ENCODE results near the gene CLIC3. TPM values are rescaled to one million over a fixed set of nuclear protein-coding genes. Genes with fewer than 3 reads are reported as not detected.

Gene CLIC3
- total and polyA plus RNA-seq, 5 donors from 2014 or later: 0.38 to 4.5 (median 2.2) TPM

DNA sequence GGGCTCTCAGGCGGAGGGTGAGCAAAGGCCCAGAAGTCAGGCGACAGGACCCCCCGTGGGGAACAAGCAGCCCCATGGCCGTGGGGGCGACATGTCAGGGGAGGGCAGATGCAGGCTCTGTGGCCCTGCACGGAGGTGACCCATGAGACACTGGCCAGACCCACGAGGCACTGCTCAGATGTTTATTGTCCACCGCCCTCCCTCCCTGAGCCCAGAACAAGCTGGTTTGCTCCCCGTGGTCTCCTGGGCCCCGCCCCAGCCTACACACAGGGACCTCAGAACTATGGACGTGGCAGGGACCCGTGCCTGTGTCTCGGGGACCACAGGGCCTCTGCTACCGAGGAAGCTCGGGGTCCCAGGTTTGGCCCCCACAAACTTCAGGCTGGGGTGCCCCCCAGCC is 33.6 kb upstream of the CLIC3 start:
- Histone ChIP-seq H3K4me1 (ENCODE audit: control insufficient read depth, insufficient read depth, low read length, poor library complexity, severe bottlenecking) (peaks cover 82% of the 10 kb centered on the region), H3K4me3 (ENCODE audit: low read depth, low read length) (peak overlapping the region; percentile 72), H3K9me3 (ENCODE audit: control insufficient read depth in 2 of 2, low read length in 2 of 2) (no peaks in the 10 kb centered on the region), H3K36me3 (ENCODE audit: control insufficient read depth, insufficient read depth, low read length) (no peaks in the 10 kb centered on the region), H3K27me3 (ENCODE audit: control insufficient read depth, insufficient read depth, low read length) (no peaks in the 10 kb centered on the region), H3K27ac (ENCODE audit: insufficient read depth, low read length, poor library complexity, severe bottlenecking) (peak overlapping the region; percentile 74)
- Mint-ChIP-seq H3K4me1 (peaks cover 0 to 58% (median 24%) of the 10 kb centered on the region in 4 donors), H3K9me3 (no peaks in the 10 kb centered on the region), H3K27ac (peak overlapping the region in 2 of 3 donors; percentile 68 to 76), H3K36me3 (no peaks in the 10 kb centered on the region), H3K4me3 (peak overlapping the region; percentile 88 to 97 (median 92)), H3K27me3 (no peaks in the 10 kb centered on the region)
- ATAC-seq (ENCODE audit: low read depth in 2 of 2) (no peak), DNase-seq (peak in 1 of 3 donors; percentile 32)

DNA sequence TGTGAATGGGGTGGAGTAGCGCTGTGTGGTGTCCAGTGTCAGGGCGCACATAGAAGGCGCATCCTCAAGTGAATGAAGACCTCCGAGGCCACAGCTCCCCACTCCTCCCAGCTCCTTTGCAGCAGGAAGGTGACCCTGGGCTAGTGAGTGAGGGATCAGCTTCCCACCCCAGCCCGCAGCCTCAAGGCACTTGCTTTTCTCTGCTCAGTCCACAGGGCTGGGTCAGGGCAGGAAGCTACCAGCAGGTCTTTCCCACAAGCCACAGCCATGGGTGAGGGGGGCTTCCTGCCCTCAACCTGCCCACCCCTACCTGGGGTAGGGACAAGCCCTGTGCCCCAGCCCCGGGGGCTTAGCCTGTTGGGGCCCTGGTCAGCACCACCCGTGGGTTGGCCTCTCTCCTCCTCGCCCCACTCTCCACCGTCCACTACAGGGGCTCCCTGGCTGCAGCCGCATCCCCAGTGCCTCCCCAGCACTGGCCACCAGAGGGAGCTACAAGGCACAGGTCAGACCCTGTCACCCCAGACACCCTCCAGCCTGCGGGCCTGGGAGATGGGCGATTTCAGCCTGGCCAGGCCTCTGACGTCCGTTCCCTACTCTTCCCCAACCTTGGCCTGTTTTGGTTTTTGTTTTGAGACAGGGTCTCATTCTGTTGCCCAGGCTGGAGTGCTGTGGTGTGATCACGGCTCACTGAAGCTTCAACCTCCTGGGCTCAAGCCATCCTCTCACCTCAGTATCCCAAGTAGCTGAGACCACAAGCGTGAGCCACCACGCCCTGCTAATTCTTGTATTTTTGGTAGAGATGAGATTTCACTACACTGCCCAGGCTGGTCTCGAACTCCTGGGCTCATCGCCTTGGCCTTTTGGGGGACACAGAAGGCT is 32.9 kb upstream of the CLIC3 start:
- Mint-ChIP-seq H3K27me3 (no peaks in the 10 kb centered on the region), H3K9me3 (no peaks in the 10 kb centered on the region), H3K4me3 (peak overlapping the region; percentile 88 to 97 (median 92)), H3K36me3 (no peaks in the 10 kb centered on the region), H3K4me1 (peaks cover 0 to 53% (median 20%) of the 10 kb centered on the region in 4 donors), H3K27ac (peak overlapping the region in 2 of 3 donors; percentile 68 to 76)
- DNase-seq (peak; percentile 60 to 71 (median 62)), ATAC-seq (ENCODE audit: low read depth in 2 of 2) (peak; percentile 14 to 18)
- Histone ChIP-seq H3K4me3 (ENCODE audit: low read depth, low read length) (peak overlapping the region; percentile 72), H3K4me1 (ENCODE audit: control insufficient read depth, insufficient read depth, low read length, poor library complexity, severe bottlenecking) (peaks cover 74% of the 10 kb centered on the region), H3K27ac (ENCODE audit: insufficient read depth, low read length, poor library complexity, severe bottlenecking) (peak overlapping the region; percentile 74), H3K27me3 (ENCODE audit: control insufficient read depth, insufficient read depth, low read length) (no peaks in the 10 kb centered on the region), H3K9me3 (ENCODE audit: control insufficient read depth in 2 of 2, low read length in 2 of 2) (no peaks in the 10 kb centered on the region), H3K36me3 (ENCODE audit: control insufficient read depth, insufficient read depth, low read length) (no peaks in the 10 kb centered on the region)

DNA sequence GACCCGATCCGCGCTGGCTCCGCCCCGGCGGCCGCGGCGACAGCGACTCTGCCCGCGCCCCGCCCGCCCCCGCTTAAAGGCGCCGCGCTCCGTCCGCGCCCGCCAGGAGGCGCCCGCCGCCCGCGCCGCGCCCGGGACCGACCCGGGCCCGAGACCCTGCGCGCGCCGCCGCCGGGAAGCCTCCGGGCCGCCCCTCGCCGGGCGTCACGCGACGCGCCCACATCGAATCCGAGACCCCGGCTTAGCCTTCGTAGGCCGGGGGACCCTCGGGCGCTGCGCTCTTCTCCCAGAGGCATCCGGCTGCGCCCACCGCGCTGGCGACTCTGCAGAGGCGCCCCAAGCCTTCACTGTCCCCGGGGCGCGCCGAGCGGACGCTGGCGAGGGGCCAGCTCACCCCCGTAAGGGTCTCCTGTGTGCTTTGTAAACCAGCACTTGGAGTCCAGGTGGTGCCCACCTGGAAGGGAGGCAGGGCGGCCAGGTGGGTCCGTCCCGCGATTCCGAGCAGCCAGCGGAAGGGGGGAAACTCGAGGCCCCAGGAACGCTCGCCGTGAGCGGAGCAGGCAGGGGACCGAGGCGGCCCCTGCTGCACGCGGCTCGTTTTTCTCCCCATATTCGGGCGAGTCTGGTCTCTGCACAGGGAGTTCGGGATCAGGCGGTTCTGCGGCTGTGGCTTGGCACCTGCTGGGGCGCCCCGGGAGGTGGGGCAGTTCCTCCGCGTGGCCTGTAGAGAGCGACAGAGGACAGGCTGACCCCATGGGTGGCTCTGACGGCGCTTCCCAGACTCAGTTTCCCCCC is 32.1 kb upstream of the CLIC3 start:
- ATAC-seq (ENCODE audit: low read depth in 2 of 2) (peak; percentile 64 to 70), DNase-seq (peak; percentile 63 to 75 (median 70))
- Mint-ChIP-seq H3K4me1 (peaks cover 0 to 49% (median 18%) of the 10 kb centered on the region in 4 donors), H3K27me3 (no peaks in the 10 kb centered on the region), H3K27ac (peak overlapping the region in 1 of 3 donors; percentile 25), H3K4me3 (peak overlapping the region; percentile 88 to 97 (median 92)), H3K9me3 (no peaks in the 10 kb centered on the region), H3K36me3 (no peaks in the 10 kb centered on the region)
- H3K9me3 ChIP-seq (ENCODE audit: control insufficient read depth in 2 of 2, low read length in 2 of 2): no peaks in the 10 kb centered on the region
- peak overlapping the region; percentile 74 for H3K27ac ChIP-seq (ENCODE audit: insufficient read depth, low read length, poor library complexity, severe bottlenecking)
- no peaks in the 10 kb centered on the region for H3K27me3 ChIP-seq (ENCODE audit: control insufficient read depth, insufficient read depth, low read length)
- H3K4me3 ChIP-seq (ENCODE audit: low read depth, low read length): peak overlapping the region; percentile 72
- H3K4me1 ChIP-seq (ENCODE audit: control insufficient read depth, insufficient read depth, low read length, poor library complexity, severe bottlenecking): peaks cover 69% of the 10 kb centered on the region
- no peaks in the 10 kb centered on the region for H3K36me3 ChIP-seq (ENCODE audit: control insufficient read depth, insufficient read depth, low read length)

DNA sequence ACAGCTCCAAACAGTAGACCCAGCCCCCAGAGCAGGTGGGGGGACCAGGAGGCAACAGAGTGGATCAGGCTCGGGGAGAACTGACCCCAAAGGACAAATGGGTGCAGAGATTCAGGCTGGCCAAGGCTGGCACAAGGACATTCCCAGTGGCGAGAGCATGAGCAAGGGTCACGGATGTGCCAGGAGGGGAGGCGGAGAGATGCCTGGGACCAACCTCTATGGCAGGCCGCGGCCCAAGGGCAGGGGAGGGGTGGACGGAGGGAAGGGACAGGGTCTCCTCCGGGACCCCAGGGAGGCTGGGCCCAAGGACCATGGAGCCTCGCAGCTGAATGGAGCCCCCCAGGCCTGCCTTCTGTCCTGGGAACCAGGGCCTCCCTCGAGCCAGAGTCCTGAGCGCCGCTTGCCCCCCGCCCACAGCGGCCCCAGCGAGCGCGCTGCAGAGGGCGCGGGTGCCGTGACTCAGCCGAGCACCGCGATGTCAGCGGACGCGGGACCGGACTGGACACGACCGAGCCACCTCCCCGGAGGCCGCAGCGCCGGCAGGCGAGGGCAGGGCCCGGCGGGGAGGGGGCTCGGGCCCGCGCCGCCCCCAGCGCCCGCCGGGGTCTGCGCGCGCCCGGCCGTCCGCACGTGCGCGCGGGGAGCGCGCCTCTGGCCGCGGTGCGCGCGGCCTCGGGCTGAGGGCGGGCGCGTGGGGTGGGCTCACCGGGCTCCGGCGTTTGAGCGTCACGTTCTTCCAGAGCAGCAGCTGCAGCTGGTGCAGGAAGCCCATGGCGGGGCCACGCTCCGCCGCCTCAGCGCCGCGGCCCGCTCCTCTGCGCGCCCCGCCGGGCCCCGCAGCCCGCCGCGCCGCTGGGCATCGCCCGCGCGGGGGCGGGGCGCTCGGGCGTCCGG is 31.2 kb upstream of the CLIC3 start, which contains the start of gene ABCA2:
Gene ABCA2, minus strand, starts transcription at position 869 of the 894 bp plus-strand sequence. Its CDS starts 97 bp downstream, at position 772.
- Mint-ChIP-seq H3K9me3 (no peaks in the 10 kb centered on the region), H3K27me3 (no peaks in the 10 kb centered on the region), H3K27ac (peak within 1 kb of the TSS; percentile 69 to 95 (median 79)), H3K36me3 (no peaks in the 10 kb centered on the region), H3K4me3 (peak within 1 kb of the TSS; percentile 88 to 97 (median 92)), H3K4me1 (peaks cover 0 to 43% (median 13%) of the 10 kb centered on the region in 4 donors)
- H3K27me3 ChIP-seq (ENCODE audit: control insufficient read depth, insufficient read depth, low read length): no peaks in the 10 kb centered on the region
- H3K9me3 ChIP-seq (ENCODE audit: control insufficient read depth in 2 of 2, low read length in 2 of 2): no peaks in the 10 kb centered on the region
- no peak for ATAC-seq (ENCODE audit: low read depth in 2 of 2)
- H3K27ac ChIP-seq (ENCODE audit: insufficient read depth, low read length, poor library complexity, severe bottlenecking): peak within 1 kb of the TSS; percentile 74
- H3K36me3 ChIP-seq (ENCODE audit: control insufficient read depth, insufficient read depth, low read length): no peaks in the 10 kb centered on the region
- peak within 1 kb of the TSS; percentile 72 for H3K4me3 ChIP-seq (ENCODE audit: low read depth, low read length)
- peaks cover 61% of the 10 kb centered on the region for H3K4me1 ChIP-seq (ENCODE audit: control insufficient read depth, insufficient read depth, low read length, poor library complexity, severe bottlenecking)
- DNase-seq: no peak

DNA sequence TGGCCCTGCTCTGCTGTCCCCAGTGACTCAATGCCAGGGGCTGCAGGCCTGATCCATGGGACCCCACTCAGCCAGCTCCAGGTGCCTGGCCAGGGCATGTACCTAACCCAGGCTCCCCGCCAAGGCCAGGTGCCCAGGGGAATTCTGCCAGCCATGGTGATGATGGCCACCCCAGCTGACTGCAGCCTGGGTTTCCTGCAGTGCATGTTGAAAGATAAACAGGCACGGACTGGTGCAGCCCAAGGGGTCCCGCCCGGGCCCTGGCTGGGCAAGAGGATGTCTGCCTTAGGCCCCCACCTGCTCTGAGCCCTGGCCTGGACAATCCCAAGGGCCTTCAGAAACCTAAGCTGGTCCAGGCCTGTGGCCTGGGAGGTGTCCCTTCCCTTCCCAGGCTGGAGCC is 30.5 kb upstream of the CLIC3 start:
- ATAC-seq (ENCODE audit: low read depth in 2 of 2): no peak
- Histone ChIP-seq H3K36me3 (ENCODE audit: control insufficient read depth, insufficient read depth, low read length) (no peaks in the 10 kb centered on the region), H3K4me3 (ENCODE audit: low read depth, low read length) (no peak overlapping the region), H3K4me1 (ENCODE audit: control insufficient read depth, insufficient read depth, low read length, poor library complexity, severe bottlenecking) (peaks cover 53% of the 10 kb centered on the region), H3K9me3 (ENCODE audit: control insufficient read depth in 2 of 2, low read length in 2 of 2) (no peaks in the 10 kb centered on the region), H3K27me3 (ENCODE audit: control insufficient read depth, insufficient read depth, low read length) (no peaks in the 10 kb centered on the region), H3K27ac (ENCODE audit: insufficient read depth, low read length, poor library complexity, severe bottlenecking) (no peak overlapping the region)
- H3K27ac Mint-ChIP-seq: peak overlapping the region in 2 of 3 donors; percentile 69 to 79
- H3K27me3 Mint-ChIP-seq: no peaks in the 10 kb centered on the region
- H3K4me3 Mint-ChIP-seq: peak overlapping the region; percentile 70 to 89 (median 87)
- H3K4me1 Mint-ChIP-seq: peaks cover 0 to 39% (median 12%) of the 10 kb centered on the region in 4 donors
- H3K9me3 Mint-ChIP-seq: no peaks in the 10 kb centered on the region
- no peak for DNase-seq
- H3K36me3 Mint-ChIP-seq: no peaks in the 10 kb centered on the region

DNA sequence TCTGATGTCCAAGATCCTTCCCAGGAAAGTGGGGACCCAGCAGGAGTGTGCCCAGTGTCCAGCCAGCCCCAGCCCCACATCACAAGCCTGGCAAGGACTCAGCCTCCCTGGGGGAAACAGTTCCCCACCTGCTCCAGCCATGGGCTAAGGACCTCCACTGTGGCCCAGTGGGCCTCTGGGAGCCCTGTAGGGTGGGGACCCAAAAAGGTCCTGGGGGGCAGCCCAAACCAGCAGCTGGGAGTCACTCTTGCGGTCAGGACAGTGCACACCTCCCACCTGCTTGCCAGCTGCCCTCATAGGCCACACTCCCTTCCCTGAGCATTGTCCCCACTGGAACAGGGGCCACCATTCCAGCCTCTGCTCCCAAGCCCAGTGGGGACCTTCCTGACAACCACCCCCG is 30.0 kb upstream of the CLIC3 start:
- H3K27me3 Mint-ChIP-seq: no peaks in the 10 kb centered on the region
- Histone ChIP-seq H3K27ac (ENCODE audit: insufficient read depth, low read length, poor library complexity, severe bottlenecking) (no peak overlapping the region), H3K27me3 (ENCODE audit: control insufficient read depth, insufficient read depth, low read length) (no peaks in the 10 kb centered on the region), H3K4me3 (ENCODE audit: low read depth, low read length) (no peak overlapping the region), H3K9me3 (ENCODE audit: control insufficient read depth in 2 of 2, low read length in 2 of 2) (no peaks in the 10 kb centered on the region), H3K36me3 (ENCODE audit: control insufficient read depth, insufficient read depth, low read length) (no peaks in the 10 kb centered on the region), H3K4me1 (ENCODE audit: control insufficient read depth, insufficient read depth, low read length, poor library complexity, severe bottlenecking) (peaks cover 49% of the 10 kb centered on the region)
- peak overlapping the region in 3 of 4 donors; percentile 57 to 89 (median 85) for H3K4me3 Mint-ChIP-seq
- DNase-seq (no peak), ATAC-seq (ENCODE audit: low read depth in 2 of 2) (no peak)
- no peaks in the 10 kb centered on the region for H3K36me3 Mint-ChIP-seq
- H3K27ac Mint-ChIP-seq: no peak overlapping the region
- peaks cover 0 to 36% (median 10%) of the 10 kb centered on the region in 4 donors for H3K4me1 Mint-ChIP-seq
- no peaks in the 10 kb centered on the region for H3K9me3 Mint-ChIP-seq

DNA sequence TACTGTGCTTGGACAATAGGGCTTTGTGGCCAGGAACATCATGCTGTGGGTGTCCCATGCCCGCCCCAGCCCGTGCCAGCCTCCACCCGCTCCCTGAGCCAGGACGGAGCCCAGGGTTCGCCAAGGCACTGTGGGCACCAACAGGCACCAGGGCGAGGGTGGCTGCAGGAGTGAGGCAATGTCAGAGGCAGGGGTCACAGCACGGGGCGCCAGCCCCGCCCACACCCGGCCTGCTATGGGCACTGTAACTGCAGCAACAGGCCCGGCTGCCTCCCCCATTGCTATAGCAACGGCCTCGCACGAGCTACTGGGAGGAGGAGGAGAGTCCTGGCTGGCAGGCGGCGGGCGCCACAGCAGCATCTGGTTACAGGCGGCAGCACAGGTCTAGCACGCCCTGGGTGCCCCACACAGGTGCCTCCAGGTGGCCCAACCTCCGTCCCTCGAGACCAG is 29.2 kb upstream of the CLIC3 start:
- no peaks in the 10 kb centered on the region for H3K27me3 Mint-ChIP-seq
- peaks cover 0 to 32% (median 7%) of the 10 kb centered on the region in 4 donors for H3K4me1 Mint-ChIP-seq
- H3K36me3 Mint-ChIP-seq: no peaks in the 10 kb centered on the region
- H3K27ac Mint-ChIP-seq: no peak overlapping the region
- peak overlapping the region in 1 of 4 donors; percentile 85 for H3K4me3 Mint-ChIP-seq
- Histone ChIP-seq H3K4me3 (ENCODE audit: low read depth, low read length) (no peak overlapping the region), H3K27ac (ENCODE audit: insufficient read depth, low read length, poor library complexity, severe bottlenecking) (no peak overlapping the region), H3K9me3 (ENCODE audit: control insufficient read depth in 2 of 2, low read length in 2 of 2) (no peaks in the 10 kb centered on the region), H3K27me3 (ENCODE audit: control insufficient read depth, insufficient read depth, low read length) (no peaks in the 10 kb centered on the region), H3K36me3 (ENCODE audit: control insufficient read depth, insufficient read depth, low read length) (no peaks in the 10 kb centered on the region), H3K4me1 (ENCODE audit: control insufficient read depth, insufficient read depth, low read length, poor library complexity, severe bottlenecking) (peaks cover 40% of the 10 kb centered on the region)
- ATAC-seq (ENCODE audit: low read depth in 2 of 2) (no peak), DNase-seq (no peak)
- no peaks in the 10 kb centered on the region for H3K9me3 Mint-ChIP-seq

Data from CD4-positive, CD25-positive, alpha-beta regulatory T cell (primary cell).